GM18870 (cell line): Measurements from ENCODE around the gene CLEC2D.
"Not testable (repeated sequence)": the region's sequence is repeated elsewhere in the genome, so short reads cannot be mapped to it uniquely, and the experiment has no call there.

Experiments used
- ATAC-seq: cut with Tn5 transposase; IDR thresholded peaks from one replicate; pipeline ENCODE4 v1.9.1; 2021; ENCODE audit warnings: moderate library complexity; ENCODE audit not compliant: unreplicated experiment

The CLEC2D gene

DNA sequence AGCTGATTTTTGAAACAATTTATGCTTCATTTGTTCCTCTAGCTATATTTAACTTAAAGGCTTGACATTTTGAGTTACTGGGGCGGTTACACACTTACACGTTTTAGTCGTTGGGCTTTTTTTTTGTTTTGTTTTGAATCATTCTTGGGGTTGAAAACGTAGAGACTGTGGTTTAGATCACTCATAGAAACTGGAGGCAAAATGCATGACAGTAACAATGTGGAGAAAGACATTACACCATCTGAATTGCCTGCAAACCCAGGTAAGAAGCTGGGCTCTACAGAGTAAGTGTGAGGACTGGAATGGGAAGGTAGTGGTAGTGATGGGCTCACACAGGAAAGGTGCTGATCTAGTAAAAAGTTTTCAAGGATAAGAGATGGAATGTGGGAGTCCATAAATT, at the start of gene CLEC2D:
Gene CLEC2D, plus strand, starts transcription at position 180 of the 400 bp plus-strand sequence. Its CDS starts 22 bp downstream, at position 202.
- peak; percentile 56 for ATAC-seq

GRCh38 chr12:9625019-9625418, 44.5 kb upstream of the CLEC2D start:
- ATAC-seq = no peak

DNA sequence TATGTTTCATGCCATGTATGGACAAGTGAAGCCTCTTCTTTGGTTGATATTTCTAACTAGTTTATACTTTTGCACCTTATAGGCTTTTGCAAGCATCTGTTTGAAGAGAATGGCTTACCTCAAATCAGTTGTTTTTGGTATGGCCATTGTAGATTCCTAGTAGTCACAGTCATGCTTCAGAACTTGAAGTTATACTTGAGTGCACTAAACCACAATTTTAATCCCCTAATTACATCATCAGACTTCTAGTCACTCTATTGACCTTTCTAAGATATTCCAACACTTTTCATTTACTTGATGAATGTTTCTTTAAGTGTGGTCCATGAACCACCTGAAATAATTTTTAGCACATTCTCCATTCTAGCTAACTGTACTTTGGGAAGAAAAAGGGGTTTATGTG, 43.2 kb upstream of the CLEC2D start:
- no peak for ATAC-seq

- no peak for ATAC-seq
These were observed 42.7 kb upstream of the CLEC2D start for GRCh38 chr12:9626821-9627220.

- ATAC-seq = no peak
These were observed 36.7 kb upstream of the CLEC2D start for GRCh38 chr12:9632766-9633165.

DNA sequence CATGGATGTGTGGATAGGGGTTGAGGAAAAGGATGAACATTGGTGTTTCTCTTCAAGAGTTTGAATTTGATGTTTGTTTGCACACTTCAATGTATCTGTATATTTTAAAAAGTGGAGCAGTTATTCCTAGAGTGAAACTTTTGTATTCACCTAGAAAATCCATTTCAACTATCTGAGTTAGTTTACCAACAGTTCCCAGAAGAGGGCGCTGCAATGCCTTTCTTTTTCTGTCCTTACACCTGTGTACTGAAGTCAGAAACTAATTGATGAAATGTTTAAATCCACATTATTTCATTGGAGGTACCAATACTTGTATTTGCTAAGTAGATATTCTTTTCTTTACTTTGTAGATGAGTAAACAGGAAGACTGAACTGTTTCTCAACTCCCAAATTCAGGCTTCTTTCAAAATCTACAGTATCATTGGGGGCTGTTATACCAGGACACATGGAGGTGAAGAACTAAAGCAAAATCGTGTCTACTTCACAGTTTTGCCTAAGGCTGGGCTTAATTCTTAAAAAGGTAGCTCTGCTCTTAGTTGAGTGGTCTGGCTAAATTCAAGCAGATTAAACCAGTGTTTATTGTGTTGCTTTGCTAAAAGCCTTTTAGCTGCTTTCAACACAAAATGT, 35.2 kb upstream of the CLEC2D start:
- ATAC-seq = no peak

- no peak for ATAC-seq
These were observed 34.4 kb upstream of the CLEC2D start for GRCh38 chr12:9634969-9635754.

DNA sequence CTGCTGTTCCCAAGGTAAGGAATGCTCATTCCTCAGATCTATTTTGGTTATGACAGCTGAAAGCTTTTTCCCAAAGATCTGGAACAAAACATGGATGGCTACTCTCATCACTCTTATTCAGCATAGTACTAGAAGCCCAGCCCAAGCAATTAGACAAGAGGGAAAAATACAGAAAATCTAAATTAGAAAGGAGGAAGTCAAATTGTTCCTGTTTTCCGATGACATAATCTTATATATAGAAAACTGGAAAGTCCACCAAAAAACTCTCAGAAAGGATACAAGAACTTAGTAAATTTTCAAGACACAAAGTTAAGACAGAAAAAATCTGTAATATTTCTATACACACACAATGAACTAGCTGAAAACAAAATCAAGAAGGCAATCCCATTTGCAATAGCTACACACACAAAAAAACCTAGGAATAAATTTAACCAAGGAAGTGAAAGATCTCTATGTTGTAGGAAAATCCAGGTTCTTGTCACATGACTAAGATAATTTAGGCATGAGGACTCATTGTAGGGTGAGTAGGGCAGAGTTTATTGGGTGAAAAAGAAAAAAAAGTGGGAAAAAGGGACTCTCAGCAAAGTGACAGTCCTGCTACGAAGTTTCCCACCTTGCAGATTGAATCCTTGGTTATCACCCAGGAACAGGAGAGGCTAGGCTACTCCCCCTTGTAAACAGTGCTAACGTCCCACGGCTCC, 33.2 kb upstream of the CLEC2D start:
- ATAC-seq = no peak

- no peak for ATAC-seq
These were observed 32.7 kb upstream of the CLEC2D start for GRCh38 chr12:9636851-9637206.

DNA sequence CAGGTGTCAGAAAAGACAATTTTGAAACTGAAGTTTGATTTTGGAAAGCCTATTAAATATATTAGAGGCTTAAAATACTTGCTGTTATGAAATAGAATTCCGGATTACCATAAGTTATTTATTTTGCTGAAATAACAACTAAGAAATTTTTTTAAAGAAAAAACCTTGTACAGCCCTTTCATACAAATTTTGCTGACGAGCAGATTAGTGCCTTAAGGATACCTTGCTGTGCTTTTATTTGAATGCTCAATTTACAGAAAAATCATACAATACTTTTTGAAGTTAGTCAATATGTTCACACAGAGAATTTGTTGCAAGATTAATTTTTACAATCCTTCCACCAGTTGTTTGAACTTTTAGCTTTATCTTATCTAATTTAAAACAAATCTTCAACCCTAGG, 29.5 kb upstream of the CLEC2D start:
- no peak for ATAC-seq

DNA sequence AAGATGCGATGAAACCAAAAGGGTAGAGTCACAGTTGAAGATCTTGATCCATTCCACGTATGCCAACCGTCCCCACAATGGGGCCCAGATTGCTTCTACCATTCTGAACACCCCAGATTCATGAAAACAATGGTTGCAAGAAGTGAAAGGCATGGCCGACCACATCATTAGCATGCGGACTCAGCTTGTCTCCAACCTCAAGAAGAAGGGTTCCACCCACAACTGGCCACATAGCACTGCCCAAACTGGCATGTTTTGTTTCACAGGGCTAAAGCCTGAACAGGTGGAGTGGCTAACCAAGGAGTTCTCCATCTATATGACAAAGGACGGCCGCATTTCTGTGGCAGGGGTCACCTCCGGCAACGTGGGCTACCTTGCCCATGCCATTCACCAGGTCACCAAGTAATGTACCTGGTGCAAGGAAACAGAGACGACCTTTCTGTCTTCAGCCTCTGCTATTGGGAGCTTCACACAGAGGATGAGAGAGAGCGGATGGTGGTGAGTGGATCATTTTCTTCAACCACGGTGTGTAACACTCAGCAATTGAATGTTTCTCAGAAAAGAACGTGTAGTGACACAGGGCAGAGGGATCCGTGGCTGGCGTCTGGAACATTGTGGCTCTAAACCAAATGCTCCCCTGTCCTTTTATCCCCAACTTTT, 26.8 kb upstream of the CLEC2D start:
- ATAC-seq = no peak

DNA sequence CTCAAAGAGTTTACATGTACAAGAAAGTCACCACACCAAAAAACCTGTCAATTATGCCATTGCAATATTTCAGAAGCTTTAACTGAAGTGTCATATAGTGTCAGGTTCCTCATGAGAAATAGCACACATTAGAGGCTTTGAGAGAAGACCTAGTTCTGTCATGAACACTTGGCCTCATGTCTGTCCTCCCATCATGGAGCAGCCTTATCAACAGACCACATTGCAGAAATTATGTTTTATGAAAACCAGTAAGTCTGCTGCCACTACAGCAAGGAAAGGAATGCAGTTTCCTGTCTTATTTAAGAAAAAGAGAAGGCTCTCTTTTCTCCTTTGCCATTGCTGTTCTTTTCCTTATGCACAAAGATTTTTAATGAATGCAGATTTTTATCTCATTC, 26.2 kb upstream of the CLEC2D start:
- ATAC-seq = no peak

DNA sequence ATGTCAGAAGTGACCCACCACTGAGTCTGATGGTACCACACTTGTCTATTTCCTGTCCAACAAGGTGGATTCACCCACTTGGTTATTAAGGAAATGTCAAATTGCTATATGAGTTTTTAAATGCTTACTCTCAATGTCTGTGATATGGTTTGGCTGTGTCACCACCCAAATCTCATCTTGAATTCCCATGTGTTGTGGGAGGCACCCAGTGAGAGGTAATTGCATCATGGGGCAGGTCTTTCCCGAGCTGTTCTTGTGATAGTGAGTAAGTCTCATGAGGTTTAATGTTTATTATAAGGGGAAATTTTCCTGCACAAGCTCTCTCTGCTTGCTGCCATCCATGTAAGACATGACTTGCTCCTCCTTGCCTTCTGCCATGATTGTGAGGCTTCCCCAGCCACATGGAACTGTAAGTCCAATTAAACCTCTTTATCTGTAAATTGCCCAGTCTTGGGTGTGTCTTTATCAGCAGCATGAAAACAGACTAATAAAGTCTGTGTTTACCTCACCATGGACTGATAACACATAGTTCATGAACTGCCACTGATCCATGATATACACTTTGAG, 24.4 kb upstream of the CLEC2D start:
- ATAC-seq = not testable (repeated sequence)

GRCh38 chr12:9646794-9647781, 22.4 kb upstream of the CLEC2D start:
- no peak for ATAC-seq

DNA sequence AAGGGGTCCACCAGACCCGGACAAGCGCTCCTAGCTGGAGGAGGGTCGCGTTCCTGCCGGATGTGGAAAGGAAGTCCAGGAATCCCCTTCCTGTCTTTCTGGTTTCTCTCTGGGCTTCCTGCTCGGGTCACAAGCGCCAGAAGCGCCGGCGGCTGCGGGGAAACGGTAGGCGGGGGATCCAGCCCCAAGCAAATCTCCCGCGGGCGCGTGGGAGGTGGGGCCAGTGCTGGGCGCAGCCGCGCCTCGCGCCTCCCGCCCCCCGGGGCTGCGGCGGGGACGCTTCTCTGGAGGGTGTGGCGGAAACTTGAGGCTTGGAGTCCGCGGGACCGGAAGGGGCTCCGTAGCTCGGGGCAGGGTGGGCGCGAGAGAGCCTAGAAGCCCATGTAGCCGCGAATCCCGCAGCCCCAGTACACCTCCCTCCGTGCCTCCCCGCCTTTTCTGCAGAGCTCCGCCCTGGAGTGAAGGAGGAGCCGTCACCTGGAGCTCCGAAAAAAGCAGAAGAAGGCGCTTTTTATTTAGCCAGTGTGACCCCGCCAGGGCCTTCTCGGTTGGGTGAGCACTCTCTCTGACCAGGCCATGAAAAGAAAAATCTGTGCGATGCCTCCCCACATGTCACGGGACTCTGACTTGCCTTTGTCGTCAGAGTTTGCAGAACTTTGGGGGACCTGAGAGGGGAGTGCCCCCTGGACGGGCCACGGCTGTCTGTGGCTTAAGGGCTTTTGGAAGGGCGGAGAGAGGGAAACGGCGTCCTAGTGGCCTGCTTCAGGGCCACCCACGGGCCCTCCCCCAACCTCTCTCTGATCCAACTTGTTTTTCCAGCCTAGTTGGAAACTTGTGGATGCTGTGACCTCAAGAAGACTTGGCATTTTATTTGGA, 21.4 kb upstream of the CLEC2D start:
- peak; percentile 54 for ATAC-seq

DNA sequence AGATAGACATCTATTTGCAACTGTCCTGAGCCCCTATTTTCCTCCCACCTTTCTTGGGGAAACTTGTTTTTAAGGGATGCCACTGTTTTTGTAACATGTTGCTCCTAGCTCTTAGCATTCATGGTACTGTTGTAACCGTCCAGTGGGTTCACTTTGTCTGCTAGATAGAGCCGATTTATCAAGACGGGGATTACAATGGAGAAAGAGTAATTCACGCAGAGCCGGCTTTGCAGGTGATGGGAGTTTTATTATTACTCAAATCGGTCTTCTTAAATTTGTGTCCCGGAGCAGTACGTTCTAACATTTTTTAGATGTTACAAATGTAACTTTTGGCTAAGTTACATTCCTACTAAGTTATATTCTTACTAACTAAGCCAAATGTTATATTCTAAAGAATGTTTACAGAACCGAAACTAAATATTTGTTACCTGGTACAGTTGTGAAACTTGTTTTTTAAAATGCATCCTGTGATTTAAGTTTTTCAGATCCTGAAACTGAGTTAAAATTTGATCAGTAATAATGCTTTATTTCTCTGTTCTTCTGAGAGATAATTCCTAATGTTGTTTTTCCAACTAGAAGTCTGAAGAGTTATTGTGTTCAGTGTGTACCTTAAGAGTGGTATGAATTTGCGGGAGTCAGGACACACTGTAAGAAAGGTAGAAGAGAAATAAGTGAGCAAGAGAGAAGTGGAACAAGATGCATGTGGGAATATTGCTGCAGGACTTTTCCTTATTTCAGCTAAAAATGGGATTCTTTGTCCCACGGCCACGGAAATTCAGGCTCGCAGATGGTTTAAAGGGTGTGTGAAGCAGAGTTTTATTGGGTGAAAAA, 20.6 kb upstream of the CLEC2D start:
- no peak for ATAC-seq

- ATAC-seq = no peak
These were observed 20.0 kb upstream of the CLEC2D start for GRCh38 chr12:9649532-9649940.

GRCh38 chr12:9650151-9650576, 19.3 kb upstream of the CLEC2D start:
- ATAC-seq = no peak
